HepG2 (cell line): ENCODE results near the gene ADH4. TPM values are rescaled to one million over a fixed set of nuclear protein-coding genes. Genes with fewer than 3 reads are reported as not detected.

Experiments used
- GATAD2A ChIP-seq: IDR thresholded peaks from 2 replicates; pipeline ENCODE4 v1.6.1; 2016
- HDAC1 ChIP-seq: sonication (generic); formaldehyde crosslinking; IDR thresholded peaks from 2 replicates; pipeline ENCODE4 v1.5.1; 2020; ENCODE audit warnings: mild to moderate bottlenecking, missing genetic modification reagents
- KDM2A ChIP-seq: sonication (generic); formaldehyde crosslinking; IDR thresholded peaks from 2 replicates; pipeline ENCODE4 v1.4.0; 2020; ENCODE audit warnings: low read depth, missing genetic modification reagents, borderline replicate concordance
- KLF13 ChIP-seq: sonication (generic); formaldehyde crosslinking; IDR thresholded peaks from 2 replicates; pipeline ENCODE4 v1.4.0; 2020; ENCODE audit warnings: mild to moderate bottlenecking, missing genetic modification reagents
- KLF16 ChIP-seq, 2 experiments: sonication (generic) in 1 of 2; formaldehyde crosslinking in 1 of 2; IDR thresholded peaks; 2 replicates each; pipeline versions ENCODE4 v1.6.1 to v1.8.0; 2016 to 2023; ENCODE audit warnings: missing genetic modification reagents in 2 of 2, missing compliant biosample characterization in 1 of 2
- NCOA2 ChIP-seq: sonication (generic); formaldehyde crosslinking; IDR thresholded peaks from 2 replicates; pipeline ENCODE4 v1.8.0; 2022; ENCODE audit warnings: inconsistent platforms
- RFXAP ChIP-seq: sonication (generic); formaldehyde crosslinking; IDR thresholded peaks from 2 replicates; pipeline ENCODE4 v1.4.0; 2020; ENCODE audit warnings: missing genetic modification reagents, borderline replicate concordance
- SMC3 ChIP-seq: IDR thresholded peaks from 2 replicates; pipeline ENCODE4 v1.6.1; 2011; ENCODE audit warnings: low read length, improper control_type of control experiment
- SOX5 ChIP-seq: IDR thresholded peaks from 2 replicates; pipeline ENCODE4 v1.6.1; 2016; ENCODE audit warnings: borderline replicate concordance
- ZNF460 ChIP-seq: sonication (generic); formaldehyde crosslinking; IDR thresholded peaks from 2 replicates; pipeline ENCODE4 v1.5.1; 2020; ENCODE audit warnings: missing genetic modification reagents, mild to moderate bottlenecking, borderline replicate concordance
- ZNF644 ChIP-seq: IDR thresholded peaks from 2 replicates; pipeline ENCODE4 v1.6.1; 2016; ENCODE audit warnings: low read depth
- ZNF652 ChIP-seq: IDR thresholded peaks from 2 replicates; pipeline ENCODE4 v1.6.1; 2016; ENCODE audit warnings: low read depth, borderline replicate concordance
- ZNF792 ChIP-seq: IDR thresholded peaks from 2 replicates; pipeline ENCODE4 v1.6.1; 2016
- polyA plus RNA-seq, 8 experiments: library from polyadenylated mRNA; depleted of rRNA in 3 of 8; stranded (reverse) in 7 of 8; unstranded in 1 of 8; fragments of >200 nt; fragmentation: Illumina TruSeq in 4 of 8; extraction: Trizol in 4 of 8; gene quantifications; 2 replicates each; pipeline versions ENCODE4 v1.2.1 to v1.2.3, GENCODE V29; 2011 to 2016; ENCODE audit warnings: low read depth in 4 of 8, missing spikeins in 1 of 8, mixed read lengths in 1 of 8; ENCODE audit not compliant: insufficient read depth in 1 of 8
- total RNA-seq, 5 experiments: library from RNA; depleted of rRNA; stranded (reverse); fragments of >200 nt; fragmentation: Illumina TruSeq; extraction: Trizol; gene quantifications; 2 replicates each; pipeline ENCODE4 v1.2.3, GENCODE V29; 2016; ENCODE audit warnings: low read depth in 1 of 5
- TF ChIP-seq, protein P1 (sequence below): sonication (generic); formaldehyde crosslinking; IDR thresholded peaks from 2 replicates; pipeline ENCODE4 v1.9.0; 2021; ENCODE audit warnings: missing genetic modification reagents, borderline replicate concordance
- TF ChIP-seq, protein P2 (sequence below), 2 experiments: fragments of 450-650 bp in 1 of 2; sonication (generic) in 1 of 2; formaldehyde crosslinking; IDR thresholded peaks; 2 replicates each; pipeline versions ENCODE4 v1.5.0 to v1.8.0; 2020 to 2022; ENCODE audit warnings: mild to moderate bottlenecking in 1 of 2, missing genetic modification reagents in 1 of 2
- TF ChIP-seq, protein P3 (sequence below): sonication (generic); formaldehyde crosslinking; IDR thresholded peaks from 2 replicates; pipeline ENCODE4 v1.4.0; 2020; ENCODE audit warnings: missing genetic modification reagents
- TF ChIP-seq, protein P4 (sequence below): IDR thresholded peaks from 2 replicates; pipeline ENCODE4 v1.4.0; 2020; ENCODE audit warnings: mild to moderate bottlenecking, missing genetic modification reagents

Gene ADH4
- total and polyA plus RNA-seq, 2 of the 13 experiments (the other 11 are each of a cell fraction or from before 2014, with no cell fraction given): 24.3 to 31.1 TPM

DNA sequence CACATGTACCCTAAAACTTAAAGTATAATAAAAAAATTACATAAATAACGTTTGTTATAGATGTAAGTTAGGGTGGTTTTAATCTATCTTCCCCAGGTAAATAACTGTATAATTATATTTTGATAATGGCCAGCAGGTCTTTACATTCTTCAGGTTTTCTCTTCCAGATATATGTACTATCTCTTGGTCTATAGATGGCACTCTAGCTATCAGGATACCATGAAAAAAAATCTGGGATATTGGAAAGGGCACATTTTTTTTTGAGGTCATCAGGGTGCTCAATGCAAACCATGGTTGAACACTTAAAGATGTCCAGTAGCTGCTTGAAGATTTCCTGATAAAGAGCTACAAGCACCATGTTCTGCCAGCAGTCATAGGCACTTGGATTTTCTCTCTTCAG lies 15.6 kb upstream of the ADH4 start (continued):
- TF ChIP-seq KDM2A (CRISPR knock-in tag) (no peak), KLF13 (CRISPR knock-in tag) (no peak), RFXAP (CRISPR knock-in tag) (no peak), KLF16 (CRISPR knock-in tag; IDR thresholded peaks at IDR 0.05) (peak in 1 of 2 experiments; percentile 36; a peak in 1 of 4 replicates), SMC3 (peak; percentile 13; the same call in 1 of the 2 replicates), GATAD2A (0 out of 2 replicates have a peak, but pooled peaks have one; percentile 54), HDAC1 (CRISPR knock-in tag) (0 out of 2 replicates have a peak, but pooled peaks have one; percentile 26), ZNF460 (CRISPR knock-in tag) (no peak), SOX5 (no peak; the same call in 1 of the 2 replicates), ZNF644 (CRISPR knock-in tag) (0 out of 2 replicates have a peak, but pooled peaks have one; percentile 19), NCOA2 (CRISPR knock-in tag) (0 out of 2 replicates have a peak, but pooled peaks have one; percentile 14), ZNF792 (CRISPR knock-in tag) (0 out of 2 replicates have a peak, but pooled peaks have one; percentile 18), ZNF652 (CRISPR knock-in tag) (0 out of 2 replicates have a peak, but pooled peaks have one; percentile 9)
- TF ChIP-seq, protein P1, sequence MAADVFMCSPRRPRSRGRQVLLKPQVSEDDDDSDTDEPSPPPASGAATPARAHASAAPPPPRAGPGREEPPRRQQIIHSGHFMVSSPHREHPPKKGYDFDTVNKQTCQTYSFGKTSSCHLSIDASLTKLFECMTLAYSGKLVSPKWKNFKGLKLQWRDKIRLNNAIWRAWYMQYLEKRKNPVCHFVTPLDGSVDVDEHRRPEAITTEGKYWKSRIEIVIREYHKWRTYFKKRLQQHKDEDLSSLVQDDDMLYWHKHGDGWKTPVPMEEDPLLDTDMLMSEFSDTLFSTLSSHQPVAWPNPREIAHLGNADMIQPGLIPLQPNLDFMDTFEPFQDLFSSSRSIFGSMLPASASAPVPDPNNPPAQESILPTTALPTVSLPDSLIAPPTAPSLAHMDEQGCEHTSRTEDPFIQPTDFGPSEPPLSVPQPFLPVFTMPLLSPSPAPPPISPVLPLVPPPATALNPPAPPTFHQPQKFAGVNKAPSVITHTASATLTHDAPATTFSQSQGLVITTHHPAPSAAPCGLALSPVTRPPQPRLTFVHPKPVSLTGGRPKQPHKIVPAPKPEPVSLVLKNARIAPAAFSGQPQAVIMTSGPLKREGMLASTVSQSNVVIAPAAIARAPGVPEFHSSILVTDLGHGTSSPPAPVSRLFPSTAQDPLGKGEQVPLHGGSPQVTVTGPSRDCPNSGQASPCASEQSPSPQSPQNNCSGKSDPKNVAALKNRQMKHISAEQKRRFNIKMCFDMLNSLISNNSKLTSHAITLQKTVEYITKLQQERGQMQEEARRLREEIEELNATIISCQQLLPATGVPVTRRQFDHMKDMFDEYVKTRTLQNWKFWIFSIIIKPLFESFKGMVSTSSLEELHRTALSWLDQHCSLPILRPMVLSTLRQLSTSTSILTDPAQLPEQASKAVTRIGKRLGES: no peak
- TF ChIP-seq, protein P2, sequence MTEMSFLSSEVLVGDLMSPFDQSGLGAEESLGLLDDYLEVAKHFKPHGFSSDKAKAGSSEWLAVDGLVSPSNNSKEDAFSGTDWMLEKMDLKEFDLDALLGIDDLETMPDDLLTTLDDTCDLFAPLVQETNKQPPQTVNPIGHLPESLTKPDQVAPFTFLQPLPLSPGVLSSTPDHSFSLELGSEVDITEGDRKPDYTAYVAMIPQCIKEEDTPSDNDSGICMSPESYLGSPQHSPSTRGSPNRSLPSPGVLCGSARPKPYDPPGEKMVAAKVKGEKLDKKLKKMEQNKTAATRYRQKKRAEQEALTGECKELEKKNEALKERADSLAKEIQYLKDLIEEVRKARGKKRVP (CRISPR knock-in tag; IDR thresholded peaks at IDR 0.05): no peak
- TF ChIP-seq, protein P3, sequence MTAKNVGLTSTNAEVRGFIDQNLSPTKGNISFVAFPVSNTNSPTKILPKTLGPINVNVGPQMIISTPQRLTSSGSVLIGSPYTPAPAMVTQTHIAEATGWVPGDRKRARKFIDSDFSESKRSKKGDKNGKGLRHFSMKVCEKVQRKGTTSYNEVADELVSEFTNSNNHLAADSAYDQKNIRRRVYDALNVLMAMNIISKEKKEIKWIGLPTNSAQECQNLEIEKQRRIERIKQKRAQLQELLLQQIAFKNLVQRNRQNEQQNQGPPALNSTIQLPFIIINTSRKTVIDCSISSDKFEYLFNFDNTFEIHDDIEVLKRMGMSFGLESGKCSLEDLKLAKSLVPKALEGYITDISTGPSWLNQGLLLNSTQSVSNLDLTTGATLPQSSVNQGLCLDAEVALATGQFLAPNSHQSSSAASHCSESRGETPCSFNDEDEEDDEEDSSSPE (CRISPR knock-in tag): 0 out of 2 replicates have a peak, but pooled peaks have one; percentile 25
- TF ChIP-seq, protein P4, sequence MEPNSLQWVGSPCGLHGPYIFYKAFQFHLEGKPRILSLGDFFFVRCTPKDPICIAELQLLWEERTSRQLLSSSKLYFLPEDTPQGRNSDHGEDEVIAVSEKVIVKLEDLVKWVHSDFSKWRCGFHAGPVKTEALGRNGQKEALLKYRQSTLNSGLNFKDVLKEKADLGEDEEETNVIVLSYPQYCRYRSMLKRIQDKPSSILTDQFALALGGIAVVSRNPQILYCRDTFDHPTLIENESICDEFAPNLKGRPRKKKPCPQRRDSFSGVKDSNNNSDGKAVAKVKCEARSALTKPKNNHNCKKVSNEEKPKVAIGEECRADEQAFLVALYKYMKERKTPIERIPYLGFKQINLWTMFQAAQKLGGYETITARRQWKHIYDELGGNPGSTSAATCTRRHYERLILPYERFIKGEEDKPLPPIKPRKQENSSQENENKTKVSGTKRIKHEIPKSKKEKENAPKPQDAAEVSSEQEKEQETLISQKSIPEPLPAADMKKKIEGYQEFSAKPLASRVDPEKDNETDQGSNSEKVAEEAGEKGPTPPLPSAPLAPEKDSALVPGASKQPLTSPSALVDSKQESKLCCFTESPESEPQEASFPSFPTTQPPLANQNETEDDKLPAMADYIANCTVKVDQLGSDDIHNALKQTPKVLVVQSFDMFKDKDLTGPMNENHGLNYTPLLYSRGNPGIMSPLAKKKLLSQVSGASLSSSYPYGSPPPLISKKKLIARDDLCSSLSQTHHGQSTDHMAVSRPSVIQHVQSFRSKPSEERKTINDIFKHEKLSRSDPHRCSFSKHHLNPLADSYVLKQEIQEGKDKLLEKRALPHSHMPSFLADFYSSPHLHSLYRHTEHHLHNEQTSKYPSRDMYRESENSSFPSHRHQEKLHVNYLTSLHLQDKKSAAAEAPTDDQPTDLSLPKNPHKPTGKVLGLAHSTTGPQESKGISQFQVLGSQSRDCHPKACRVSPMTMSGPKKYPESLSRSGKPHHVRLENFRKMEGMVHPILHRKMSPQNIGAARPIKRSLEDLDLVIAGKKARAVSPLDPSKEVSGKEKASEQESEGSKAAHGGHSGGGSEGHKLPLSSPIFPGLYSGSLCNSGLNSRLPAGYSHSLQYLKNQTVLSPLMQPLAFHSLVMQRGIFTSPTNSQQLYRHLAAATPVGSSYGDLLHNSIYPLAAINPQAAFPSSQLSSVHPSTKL (CRISPR knock-in tag): 0 out of 2 replicates have a peak, but pooled peaks have one; percentile 28
